HepG2 (cell line): Measurements from ENCODE around the gene MTF2. TPM values are rescaled to one million over a fixed set of nuclear protein-coding genes. Genes with fewer than 3 reads are reported as not detected.
A peak's percentile ranks its signal among the peaks of the same experiment; 100 is the strongest.

Experiments used
- ATAC-seq: fragments of 200-7000 bp; cut with Tn5 transposase; 3 replicates; pipeline ENCODE4 v1.9.1; 2020; ENCODE audit warnings: mild to moderate bottlenecking, moderate library complexity
- BruUV-seq: library from RNA; stranded (reverse); fragments of 400-500 nt; replicated peaks from 2 replicates; lab custom pipeline; 2021; lab: Mats Ljungman, UMichigan
- CTCF ChIA-PET: fragments of 300-600 bp; formaldehyde crosslinking; extraction: SDS; loops from one replicate; lab custom pipeline; 2021; ENCODE audit warnings: low total read pairs, inconsistent platforms, low intra/inter-chr PET ratio; lab: Yijun Ruan, JAX
- POLR2A ChIA-PET: fragments of 350-600 bp; sonication (Branson Sonifier 250); formaldehyde crosslinking; loops from one replicate; lab custom pipeline; 2020; ENCODE audit warnings: antibody characterized with exemption, inconsistent platforms; lab: Yijun Ruan, JAX
- DNase-seq: peaks from one replicate; pipeline ENCODE4 v3.0.0-alpha.2; 2015; ENCODE audit warnings: low spot score
- FAIRE-seq: peaks from 3 replicates; lab custom pipeline; 2011; peaks lifted over from hg19 to GRCh38; lab: Jason Lieb, UNC
- H2AFZ ChIP-seq: one replicate; pipeline ENCODE4 v1.6.1; 2011; ENCODE audit warnings: low read length, inconsistent platforms
- H3K27ac ChIP-seq: fragments of 300-600 bp; 3 replicates; pipeline ENCODE4 v1.8.0; 2011; ENCODE audit warnings: mixed run types, mild to moderate bottlenecking, mixed read lengths, low read length, inconsistent platforms; ENCODE audit not compliant: insufficient read depth; ENCODE audit errors: extremely low read length
- H3K27me3 ChIP-seq, 2 experiments: fragments of 200-600 bp in 1 of 2; 2 replicates in 1 of 2; 3 replicates in 1 of 2; pipeline versions ENCODE4 v1.6.0 to v1.8.0; 2011; ENCODE audit warnings: low read length in 2 of 2, mild to moderate bottlenecking in 2 of 2, moderate library complexity in 2 of 2, inconsistent platforms in 1 of 2; ENCODE audit not compliant: insufficient read depth in 2 of 2, control insufficient read depth in 1 of 2
- H3K36me3 ChIP-seq, 2 experiments: fragments of 200-600 bp in 1 of 2; replicated peaks in 1 of 2; 2 replicates in 1 of 2; 3 replicates in 1 of 2; pipeline versions ENCODE4 v1.5.1 to v1.8.0; 2011; ENCODE audit warnings: low read length in 2 of 2, inconsistent platforms in 1 of 2; ENCODE audit not compliant: insufficient read depth in 2 of 2, control insufficient read depth in 1 of 2
- H3K4me1 ChIP-seq: 2 replicates; pipeline ENCODE4 v1.5.1; 2012; ENCODE audit warnings: low read length, inconsistent platforms; ENCODE audit not compliant: insufficient read depth
- H3K4me2 ChIP-seq: 2 replicates; pipeline ENCODE4 v1.6.0; 2011; ENCODE audit warnings: low read depth, low read length, inconsistent platforms
- H3K4me3 ChIP-seq, 3 experiments: fragments of 200-600 bp in 1 of 3; sonication (generic), shearing (Covaris generic) in 1 of 3; replicated peaks in 1 of 3; 2 replicates each; pipeline ENCODE4 v1.5.1; 2011 to 2016; ENCODE audit warnings: low read length in 3 of 3, inconsistent platforms in 2 of 3, low read depth in 2 of 3, mild to moderate bottlenecking in 2 of 3, control low read depth in 1 of 3, mixed read lengths in 1 of 3; ENCODE audit not compliant: insufficient read depth in 1 of 3
- H3K79me2 ChIP-seq: one replicate; pipeline ENCODE4 v1.6.1; 2011; ENCODE audit warnings: low read length, inconsistent platforms; ENCODE audit not compliant: insufficient read depth
- H3K9ac ChIP-seq: 2 replicates; pipeline ENCODE4 v1.6.0; 2011; ENCODE audit warnings: mild to moderate bottlenecking, low read depth, low read length, inconsistent platforms; ENCODE audit not compliant: insufficient read depth
- H3K9me3 ChIP-seq: 2 replicates; pipeline ENCODE4 v1.5.1; 2012; ENCODE audit warnings: mild to moderate bottlenecking, low read length
- H4K20me1 ChIP-seq: 2 replicates; pipeline ENCODE4 v1.6.0; 2011; ENCODE audit warnings: inconsistent platforms, mild to moderate bottlenecking, low read length, moderate library complexity; ENCODE audit not compliant: insufficient read depth
- ADNP ChIP-seq: sonication (generic); formaldehyde crosslinking; IDR thresholded peaks from 2 replicates; pipeline ENCODE4 v1.4.0; 2020; ENCODE audit warnings: missing genetic modification reagents
- ATF1 ChIP-seq: IDR thresholded peaks from 2 replicates; pipeline ENCODE4 v1.6.1; 2016; ENCODE audit warnings: mild to moderate bottlenecking, control low read depth
- HDAC2 ChIP-seq: sonication (generic); formaldehyde crosslinking; IDR thresholded peaks from 2 replicates; pipeline ENCODE4 v1.4.0; 2020; ENCODE audit warnings: missing genetic modification reagents
- HNRNPUL1 ChIP-seq: fragments of 200-400 bp; formaldehyde crosslinking; IDR thresholded peaks from 2 replicates; pipeline ENCODE4 v1.6.1; 2017; ENCODE audit warnings: low read depth, mild to moderate bottlenecking, low read length, moderate library complexity
- KDM3A ChIP-seq: IDR thresholded peaks from 2 replicates; pipeline ENCODE4 v1.6.1; 2018; ENCODE audit warnings: low read depth, missing compliant biosample characterization
- MLLT10 ChIP-seq: sonication (generic); formaldehyde crosslinking; IDR thresholded peaks from 2 replicates; pipeline ENCODE4 v1.4.0; 2020; ENCODE audit warnings: missing genetic modification reagents
- SCMH1 ChIP-seq: sonication (generic); formaldehyde crosslinking; IDR thresholded peaks from 2 replicates; pipeline ENCODE4 v1.9.0; 2021; ENCODE audit warnings: missing genetic modification reagents, mild to moderate bottlenecking, borderline replicate concordance
- STAT5B ChIP-seq: sonication (generic); formaldehyde crosslinking; IDR thresholded peaks from 2 replicates; pipeline ENCODE4 v1.4.0; 2020; ENCODE audit warnings: missing genetic modification reagents
- ZNF17 ChIP-seq: sonication (generic); formaldehyde crosslinking; IDR thresholded peaks from 2 replicates; pipeline ENCODE4 v1.5.0; 2020; ENCODE audit warnings: mild to moderate bottlenecking, missing genetic modification reagents
- ZNF207 ChIP-seq: fragments of 450-650 bp; IDR thresholded peaks from 2 replicates; pipeline ENCODE4 v1.6.1; 2016; ENCODE audit warnings: antibody characterized with exemption, borderline replicate concordance
- ZNF772 ChIP-seq: sonication (generic); formaldehyde crosslinking; IDR thresholded peaks from 2 replicates; pipeline ENCODE4 v1.5.0; 2020; ENCODE audit warnings: mild to moderate bottlenecking, missing genetic modification reagents
- WGBS: methylation state at CpG from one replicate; pipeline ENCODE4 v1.1.6; 2017; ENCODE audit warnings: low lambda C conversion rate; 5-methylcytosine and 5-hydroxymethylcytosine counted together
- in situ Hi-C: cut with HindIII; loops from 2 replicates; pipeline ENCODE4 v1.10.0; 2017; ENCODE audit warnings: low pct_unique_long_range_greater_than_20kb; ENCODE audit not compliant: extremely low pct_ligation_motif_present
- intact Hi-C: fragments of 100-400 bp; cut with micrococcal nuclease; formaldehyde crosslinking; loops from one replicate; pipeline ENCODE4 v1.10.0; 2022; ENCODE audit not compliant: unreplicated experiment
- polyA plus RNA-seq, 8 experiments: library from polyadenylated mRNA; depleted of rRNA in 3 of 8; stranded (reverse) in 7 of 8; unstranded in 1 of 8; fragments of >200 nt; fragmentation: Illumina TruSeq in 4 of 8; extraction: Trizol in 4 of 8; gene quantifications; 2 replicates each; pipeline versions ENCODE4 v1.2.1 to v1.2.3, GENCODE V29; 2011 to 2016; ENCODE audit warnings: low read depth in 4 of 8, missing spikeins in 1 of 8, mixed read lengths in 1 of 8; ENCODE audit not compliant: insufficient read depth in 1 of 8
- total RNA-seq, 5 experiments: library from RNA; depleted of rRNA; stranded (reverse); fragments of >200 nt; fragmentation: Illumina TruSeq; extraction: Trizol; gene quantifications; 2 replicates each; pipeline ENCODE4 v1.2.3, GENCODE V29; 2016; ENCODE audit warnings: low read depth in 1 of 5
- TF ChIP-seq, protein P1 (sequence below): sonication (generic); formaldehyde crosslinking; IDR thresholded peaks from 2 replicates; pipeline ENCODE4 v1.8.0; 2022; ENCODE audit warnings: mild to moderate bottlenecking, missing genetic modification reagents
- TF ChIP-seq, protein P2 (sequence below): sonication (generic); formaldehyde crosslinking; IDR thresholded peaks from 2 replicates; pipeline ENCODE4 v1.5.0; 2020; ENCODE audit warnings: mild to moderate bottlenecking, missing genetic modification reagents, borderline replicate concordance
- TF ChIP-seq, protein P3 (sequence below): sonication (generic); formaldehyde crosslinking; IDR thresholded peaks from 2 replicates; pipeline ENCODE4 v1.8.1; 2022; ENCODE audit warnings: mild to moderate bottlenecking, missing genetic modification reagents

Gene MTF2
- total and polyA plus RNA-seq, 2 of the 13 experiments (the other 11 are each of a cell fraction or from before 2014, with no cell fraction given) = 48.7 to 53.9 TPM

DNA sequence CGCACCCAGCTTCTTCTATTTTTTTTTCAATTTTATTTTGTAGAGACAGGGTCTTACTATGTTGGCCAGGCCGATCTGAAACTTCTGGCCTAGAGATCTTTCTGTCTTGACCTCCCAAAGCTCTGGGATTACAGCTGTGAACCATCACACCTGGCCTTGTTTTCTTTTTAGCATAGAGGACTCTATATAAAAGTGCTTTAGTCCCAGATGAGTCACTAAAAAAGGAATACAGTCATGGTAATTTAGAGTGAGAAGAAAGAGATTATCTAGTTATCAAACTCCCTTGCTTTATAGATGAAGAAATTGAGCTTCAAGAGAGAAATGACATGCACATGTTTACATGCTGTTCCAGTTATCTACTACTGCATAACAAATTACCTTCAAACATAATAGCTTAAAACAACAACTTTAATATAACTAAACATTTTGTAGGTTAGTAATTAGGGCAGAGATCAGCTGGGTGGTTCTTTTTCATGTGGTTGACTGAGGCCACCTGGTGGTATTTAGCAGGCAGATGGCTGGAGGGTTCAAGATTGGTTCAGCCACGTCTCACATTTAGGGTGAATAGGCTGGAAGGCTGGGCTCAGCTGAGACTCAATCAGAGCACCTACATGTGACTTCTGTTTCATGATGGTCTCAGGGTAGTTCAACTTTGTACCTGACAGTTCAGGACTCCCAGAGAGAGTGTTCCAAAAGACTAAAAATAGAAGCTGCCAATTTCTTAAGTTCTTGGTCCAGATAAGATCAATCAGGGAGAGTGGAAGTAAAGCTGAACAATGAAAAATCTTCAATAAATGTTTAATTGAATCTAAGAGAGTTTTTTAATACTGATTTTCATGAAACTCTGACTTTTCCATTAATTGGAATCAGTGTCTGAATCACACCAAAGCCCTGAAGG lies 16.9 kb upstream of the MTF2 start:
- H2AFZ ChIP-seq = no peak overlapping the region
- DNase-seq (peak; percentile 54), ATAC-seq (peak; percentile 88), FAIRE-seq (peak; percentile 71)
- H3K4me2 ChIP-seq = no peak overlapping the region
- no peaks in the 10 kb centered on the region for H4K20me1 ChIP-seq
- H3K4me3 ChIP-seq = no peak overlapping the region
- POLR2A ChIA-PET = interaction anchor here (0.7 to 2.0 kb wide), 2 partner anchors 17 to 102 kb away, joined by 3 to 6 read pairs; partner anchors contain the start of gene MTF2
- CTCF ChIA-PET = interaction anchor here (1.1 to 2.4 kb wide), 2 partner anchors 40 to 203 kb away, joined by 5 to 45 read pairs; no protein-coding TSS in a partner anchor
- H3K27me3 ChIP-seq = no peaks in the 10 kb centered on the region; a peak in 1 of 5 replicates
- WGBS = 23% methylated on average over 3 of the region's 3 CpGs
- intact Hi-C loops = loop anchor here (1.0 to 2.0 kb wide), 3 partner anchors 41 to 203 kb away; no protein-coding TSS in a partner anchor
- H3K36me3 ChIP-seq = no peaks in the 10 kb centered on the region
- in situ Hi-C loops = loop anchor here (5.0 kb wide), 1 partner anchor 40 kb away; no protein-coding TSS in a partner anchor
- H3K9me3 ChIP-seq = no peaks in the 10 kb centered on the region
- no peaks in the 10 kb centered on the region for H3K79me2 ChIP-seq
- H3K27ac ChIP-seq = no peak overlapping the region
- H3K9ac ChIP-seq = no peak overlapping the region
- BruUV-seq = no TSS peak
- H3K4me1 ChIP-seq = no peaks in the 10 kb centered on the region
- TF ChIP-seq MLLT10 (CRISPR knock-in tag) (no peak), HNRNPUL1 (no peak), ADNP (CRISPR knock-in tag) (no peak), ZNF207 (no peak), HDAC2 (no peak), STAT5B (CRISPR knock-in tag) (no peak), ZNF17 (CRISPR knock-in tag) (no peak), SCMH1 (no peak), ATF1 (CRISPR knock-in tag) (no peak), ZNF772 (CRISPR knock-in tag) (no peak), KDM3A (CRISPR knock-in tag) (no peak)
- TF ChIP-seq, protein P1, sequence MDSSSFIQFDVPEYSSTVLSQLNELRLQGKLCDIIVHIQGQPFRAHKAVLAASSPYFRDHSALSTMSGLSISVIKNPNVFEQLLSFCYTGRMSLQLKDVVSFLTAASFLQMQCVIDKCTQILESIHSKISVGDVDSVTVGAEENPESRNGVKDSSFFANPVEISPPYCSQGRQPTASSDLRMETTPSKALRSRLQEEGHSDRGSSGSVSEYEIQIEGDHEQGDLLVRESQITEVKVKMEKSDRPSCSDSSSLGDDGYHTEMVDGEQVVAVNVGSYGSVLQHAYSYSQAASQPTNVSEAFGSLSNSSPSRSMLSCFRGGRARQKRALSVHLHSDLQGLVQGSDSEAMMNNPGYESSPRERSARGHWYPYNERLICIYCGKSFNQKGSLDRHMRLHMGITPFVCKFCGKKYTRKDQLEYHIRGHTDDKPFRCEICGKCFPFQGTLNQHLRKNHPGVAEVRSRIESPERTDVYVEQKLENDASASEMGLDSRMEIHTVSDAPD = no peak
- TF ChIP-seq, protein P2, sequence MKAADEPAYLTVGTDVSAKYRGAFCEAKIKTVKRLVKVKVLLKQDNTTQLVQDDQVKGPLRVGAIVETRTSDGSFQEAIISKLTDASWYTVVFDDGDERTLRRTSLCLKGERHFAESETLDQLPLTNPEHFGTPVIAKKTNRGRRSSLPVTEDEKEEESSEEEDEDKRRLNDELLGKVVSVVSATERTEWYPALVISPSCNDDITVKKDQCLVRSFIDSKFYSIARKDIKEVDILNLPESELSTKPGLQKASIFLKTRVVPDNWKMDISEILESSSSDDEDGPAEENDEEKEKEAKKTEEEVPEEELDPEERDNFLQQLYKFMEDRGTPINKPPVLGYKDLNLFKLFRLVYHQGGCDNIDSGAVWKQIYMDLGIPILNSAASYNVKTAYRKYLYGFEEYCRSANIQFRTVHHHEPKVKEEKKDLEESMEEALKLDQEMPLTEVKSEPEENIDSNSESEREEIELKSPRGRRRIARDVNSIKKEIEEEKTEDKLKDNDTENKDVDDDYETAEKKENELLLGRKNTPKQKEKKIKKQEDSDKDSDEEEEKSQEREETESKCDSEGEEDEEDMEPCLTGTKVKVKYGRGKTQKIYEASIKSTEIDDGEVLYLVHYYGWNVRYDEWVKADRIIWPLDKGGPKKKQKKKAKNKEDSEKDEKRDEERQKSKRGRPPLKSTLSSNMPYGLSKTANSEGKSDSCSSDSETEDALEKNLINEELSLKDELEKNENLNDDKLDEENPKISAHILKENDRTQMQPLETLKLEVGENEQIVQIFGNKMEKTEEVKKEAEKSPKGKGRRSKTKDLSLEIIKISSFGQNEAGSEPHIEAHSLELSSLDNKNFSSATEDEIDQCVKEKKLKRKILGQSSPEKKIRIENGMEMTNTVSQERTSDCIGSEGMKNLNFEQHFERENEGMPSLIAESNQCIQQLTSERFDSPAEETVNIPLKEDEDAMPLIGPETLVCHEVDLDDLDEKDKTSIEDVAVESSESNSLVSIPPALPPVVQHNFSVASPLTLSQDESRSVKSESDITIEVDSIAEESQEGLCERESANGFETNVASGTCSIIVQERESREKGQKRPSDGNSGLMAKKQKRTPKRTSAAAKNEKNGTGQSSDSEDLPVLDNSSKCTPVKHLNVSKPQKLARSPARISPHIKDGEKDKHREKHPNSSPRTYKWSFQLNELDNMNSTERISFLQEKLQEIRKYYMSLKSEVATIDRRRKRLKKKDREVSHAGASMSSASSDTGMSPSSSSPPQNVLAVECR (CRISPR knock-in tag) = no peak
- TF ChIP-seq, protein P3, sequence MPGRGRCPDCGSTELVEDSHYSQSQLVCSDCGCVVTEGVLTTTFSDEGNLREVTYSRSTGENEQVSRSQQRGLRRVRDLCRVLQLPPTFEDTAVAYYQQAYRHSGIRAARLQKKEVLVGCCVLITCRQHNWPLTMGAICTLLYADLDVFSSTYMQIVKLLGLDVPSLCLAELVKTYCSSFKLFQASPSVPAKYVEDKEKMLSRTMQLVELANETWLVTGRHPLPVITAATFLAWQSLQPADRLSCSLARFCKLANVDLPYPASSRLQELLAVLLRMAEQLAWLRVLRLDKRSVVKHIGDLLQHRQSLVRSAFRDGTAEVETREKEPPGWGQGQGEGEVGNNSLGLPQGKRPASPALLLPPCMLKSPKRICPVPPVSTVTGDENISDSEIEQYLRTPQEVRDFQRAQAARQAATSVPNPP (CRISPR knock-in tag) = no peak
